PC-3 (cell line): ENCODE measurements around the gene RAB11A. TPM values are rescaled to one million over a fixed set of nuclear protein-coding genes. Genes with fewer than 3 reads are reported as not detected.

Experiments
- ATAC-seq: fragments of 200-7000 bp; cut with Tn5 transposase; 2 replicates; pipeline ENCODE4 v1.9.1; 2020; ENCODE audit warnings: mild to moderate bottlenecking, moderate library complexity
- BruUV-seq: library from RNA; stranded (reverse); fragments of 400-500 nt; replicated peaks from 2 replicates; lab custom pipeline; 2021; lab: Mats Ljungman, UMichigan
- CTCF ChIA-PET: fragments of 300-600 bp; sonication (Branson Sonifier 250); formaldehyde crosslinking; loops from one replicate; lab custom pipeline; 2022; ENCODE audit warnings: antibody characterized with exemption; lab: Charles Lee
- POLR2A ChIA-PET: fragments of 300-600 bp; sonication (Branson Sonifier 250); formaldehyde crosslinking; loops from one replicate; lab custom pipeline; 2022; ENCODE audit warnings: antibody characterized with exemption; ENCODE audit not compliant: unreplicated experiment; lab: Charles Lee
- DNase-seq: peaks from one replicate; pipeline ENCODE4 v3.0.0-alpha.2; 2015
- H2AFZ ChIP-seq: fragments of 300-600 bp; sonication (generic); 2 replicates; pipeline ENCODE4 v1.6.0; 2016; ENCODE audit warnings: antibody characterized with exemption, low read length
- H3F3A ChIP-seq: fragments of 300-600 bp; sonication (generic); one replicate; pipeline ENCODE4 v1.6.0; 2017; ENCODE audit warnings: antibody characterized with exemption, low read length, control low read depth, mild to moderate bottlenecking; ENCODE audit not compliant: unreplicated experiment
- H3K27ac ChIP-seq: fragments of 300-600 bp; sonication (generic); 2 replicates; pipeline ENCODE4 v1.5.1; 2016; ENCODE audit warnings: mild to moderate bottlenecking, low read length
- H3K27me3 ChIP-seq: fragments of 300-600 bp; sonication (generic); 2 replicates; pipeline ENCODE4 v1.6.1; 2016; ENCODE audit warnings: low read length, mixed read lengths
- H3K36me3 ChIP-seq: fragments of 300-600 bp; sonication (generic); 2 replicates; pipeline ENCODE4 v1.6.1; 2016; ENCODE audit warnings: low read depth, mixed run types, low read length, mixed read lengths
- H3K4me1 ChIP-seq: fragments of 300-600 bp; sonication (generic); 2 replicates; pipeline ENCODE4 v1.5.1; 2016; ENCODE audit warnings: low read length; ENCODE audit not compliant: insufficient read depth
- H3K4me2 ChIP-seq: fragments of 300-600 bp; sonication (generic); 2 replicates; pipeline ENCODE4 v1.6.0; 2016; ENCODE audit warnings: low read length
- H3K4me3 ChIP-seq: fragments of 300-600 bp; sonication (generic); 2 replicates; pipeline ENCODE4 v1.5.1; 2016; ENCODE audit warnings: mild to moderate bottlenecking, low read length, mixed read lengths
- H3K79me2 ChIP-seq: fragments of 300-600 bp; sonication (generic); 2 replicates; pipeline ENCODE4 v1.6.1; 2017; ENCODE audit warnings: low read length, mixed read lengths
- H3K9ac ChIP-seq: fragments of 300-600 bp; sonication (generic); 2 replicates; pipeline ENCODE4 v1.6.0; 2016; ENCODE audit warnings: mild to moderate bottlenecking, low read length
- H3K9me2 ChIP-seq: fragments of 300-600 bp; sonication (generic); replicated peaks from 2 replicates; pipeline ENCODE4 v1.6.1; 2016; ENCODE audit warnings: mixed run types, low read length, mixed read lengths
- H3K9me3 ChIP-seq: fragments of 300-600 bp; sonication (generic); 2 replicates; pipeline ENCODE4 v1.6.1; 2016; ENCODE audit warnings: low read length, mixed read lengths
- H4K20me1 ChIP-seq: fragments of 300-600 bp; sonication (generic); 2 replicates; pipeline ENCODE4 v1.6.1; 2016; ENCODE audit warnings: low read length, mixed read lengths
- CTCF ChIP-seq: fragments of 300-600 bp; sonication (generic); conservative IDR thresholded peaks from 2 replicates; pipeline ENCODE4 v1.5.1; 2017; ENCODE audit warnings: antibody characterized with exemption, low read depth, mild to moderate bottlenecking, low read length
- EZH2 ChIP-seq: fragments of 300-600 bp; sonication (generic); IDR thresholded peaks from one replicate; pipeline ENCODE4 v1.6.1; 2017; ENCODE audit warnings: antibody characterized with exemption, mild to moderate bottlenecking, low read length; ENCODE audit not compliant: unreplicated experiment
- EZH2phosphoT487 ChIP-seq: fragments of 300-600 bp; sonication (generic); IDR thresholded peaks from 2 replicates; pipeline ENCODE4 v1.6.1; 2018; ENCODE audit warnings: mild to moderate bottlenecking, antibody characterized with exemption, low read length, borderline replicate concordance
- intact Hi-C: fragments of 100-400 bp; cut with micrococcal nuclease; formaldehyde crosslinking; loops from 2 replicates; pipeline ENCODE4 v1.9.0; 2023
- total RNA-seq: library from RNA; depleted of rRNA; stranded (reverse); fragments of >200 nt; gene quantifications from 2 replicates; pipeline ENCODE4 v1.2.3, GENCODE V29; 2014

The RAB11A gene
- total RNA-seq, 1 experiment from 2014 or later: 171 TPM

- H3K4me3 ChIP-seq: no peak overlapping the region
- H3K79me2 ChIP-seq: no peaks in the 10 kb centered on the region
- H3K9me3 ChIP-seq: no peaks in the 10 kb centered on the region
- ChIA-PET POLR2A (no interaction called here), CTCF (interaction anchor here (0.6 to 1.0 kb wide), 2 partner anchors 192 to 233 kb away, joined by 3 to 5 read pairs; no protein-coding TSS in a partner anchor)
- intact Hi-C loops: loop anchor here (1.0 to 5.0 kb wide), 2 partner anchors 172 to 191 kb away; no protein-coding TSS in a partner anchor
- no TSS peak for BruUV-seq
- no peak overlapping the region for H3K9ac ChIP-seq
- no peak overlapping the region for H2AFZ ChIP-seq
- DNase-seq: peak; percentile 55
- no peak overlapping the region for H3K4me2 ChIP-seq
- H4K20me1 ChIP-seq: no peaks in the 10 kb centered on the region
- H3K9me2 ChIP-seq: no peaks in the 10 kb centered on the region
- H3K36me3 ChIP-seq: no peaks in the 10 kb centered on the region
- no peak for ATAC-seq
- H3K27me3 ChIP-seq: no peaks in the 10 kb centered on the region
- H3K27ac ChIP-seq: no peak overlapping the region
- H3K4me1 ChIP-seq: peaks cover 16% of the 10 kb centered on the region
- no peaks in the 10 kb centered on the region for H3F3A ChIP-seq
- TF ChIP-seq EZH2: no peak
- peak; percentile 66 for TF ChIP-seq CTCF
Observed at GRCh38 chr15:65829130-65829764, 40.0 kb upstream of the RAB11A start.

- POLR2A ChIA-PET: interaction anchor here (0.5 to 1.4 kb wide), 4 partner anchors 21 to 127 kb away, joined by 4 to 6 read pairs (median 6); partner anchors contain the start of gene DENND4A
- CTCF ChIA-PET: interaction anchor here (0.5 to 1.2 kb wide), 12 partner anchors 9 to 237 kb away, joined by 3 to 7 read pairs (median 3); partner anchors contain the start of gene INTS14
- no peaks in the 10 kb centered on the region for H3K79me2 ChIP-seq
- intact Hi-C loops: loop anchor here (1.0 kb wide), 2 partner anchors 23 to 37 kb away; partner anchors contain the start of gene RAB11A
- H3K27ac ChIP-seq: peak overlapping the region; percentile 67
- H3K9me3 ChIP-seq: no peaks in the 10 kb centered on the region
- H3K4me1 ChIP-seq: peaks cover 18% of the 10 kb centered on the region
- H3K36me3 ChIP-seq: no peaks in the 10 kb centered on the region
- no peaks in the 10 kb centered on the region for H4K20me1 ChIP-seq
- TF ChIP-seq EZH2phosphoT487: no peak
- peak; percentile 35; the same call in 1 of the 2 replicates for TF ChIP-seq CTCF
- TF ChIP-seq EZH2: no peak
- ATAC-seq (peak; percentile 98), DNase-seq (peak; percentile 97)
- H2AFZ ChIP-seq: peak overlapping the region; percentile 23; the same call in 1 of the 2 replicates
- peak overlapping the region; percentile 52 for H3K4me3 ChIP-seq
- no peaks in the 10 kb centered on the region for H3K27me3 ChIP-seq
- no TSS peak for BruUV-seq
- peak overlapping the region; percentile 6; the same call in 1 of the 2 replicates for H3K9ac ChIP-seq
- peak overlapping the region; percentile 73 for H3K4me2 ChIP-seq
- no peaks in the 10 kb centered on the region for H3K9me2 ChIP-seq
- H3F3A ChIP-seq: no peaks in the 10 kb centered on the region
Observed at GRCh38 chr15:65832549-65833364, 36.5 kb upstream of the RAB11A start.
